RCC 7860 (cell line): ENCODE measurements around the gene SLIT3.

Experiments used
- DNase-seq: peaks from one replicate; pipeline ENCODE4 v3.0.0-alpha.2; 2015; ENCODE audit warnings: low spot score
- FAIRE-seq: peaks from 2 replicates; lab custom pipeline; 2012; peaks lifted over from hg19 to GRCh38; lab: Jason Lieb, UNC

The SLIT3 gene

GRCh38 chr5:168696611-168697010 lies 604.3 kb downstream of the SLIT3 start:
- FAIRE-seq (no peak), DNase-seq (no peak)

GRCh38 chr5:168695301-168695835 lies 605.6 kb downstream of the SLIT3 start:
- DNase-seq (no peak), FAIRE-seq (no peak)

- DNase-seq (no peak), FAIRE-seq (no peak)
Observed at GRCh38 chr5:168694289-168694688, 606.6 kb downstream of the SLIT3 start.

GRCh38 chr5:168693883-168694282 lies 607.1 kb downstream of the SLIT3 start:
- no peak for FAIRE-seq

GRCh38 chr5:168693297-168693696 lies 607.6 kb downstream of the SLIT3 start:
- no peak for DNase-seq
- FAIRE-seq: no peak

More at GRCh38 chr5:168693883-168694282, 607.1 kb downstream of the SLIT3 start:
- DNase-seq: no peak

GRCh38 chr5:168691891-168692290 lies 609.0 kb downstream of the SLIT3 start:
- FAIRE-seq: no peak

GRCh38 chr5:168689260-168689659 lies 611.7 kb downstream of the SLIT3 start:
- no peak for DNase-seq
- FAIRE-seq: no peak

More at GRCh38 chr5:168691891-168692290, 609.0 kb downstream of the SLIT3 start:
- no peak for DNase-seq

GRCh38 chr5:168686837-168687236 lies 614.1 kb downstream of the SLIT3 start:
- DNase-seq: no peak
- FAIRE-seq: no peak

GRCh38 chr5:168685566-168685965 lies 615.4 kb downstream of the SLIT3 start:
- DNase-seq: no peak
- no peak for FAIRE-seq

GRCh38 chr5:168683927-168684295 lies 617.0 kb downstream of the SLIT3 start:
- no peak for DNase-seq
- no peak for FAIRE-seq

GRCh38 chr5:168683247-168683926 lies 617.6 kb downstream of the SLIT3 start:
- FAIRE-seq: no peak
- DNase-seq: no peak

GRCh38 chr5:168681556-168682183 lies 619.3 kb downstream of the SLIT3 start:
- no peak for DNase-seq
- FAIRE-seq: no peak

- no peak for FAIRE-seq
- no peak for DNase-seq
Observed at GRCh38 chr5:168680395-168680794, 620.5 kb downstream of the SLIT3 start.

- DNase-seq (peak; percentile 46), FAIRE-seq (no peak)
Observed at GRCh38 chr5:168679515-168679920, 621.4 kb downstream of the SLIT3 start.

- no peak for DNase-seq
- no peak for FAIRE-seq
Observed at GRCh38 chr5:168676501-168676900, 624.4 kb downstream of the SLIT3 start.

GRCh38 chr5:168675883-168676408 lies 625.0 kb downstream of the SLIT3 start:
- FAIRE-seq: no peak
- DNase-seq: no peak

- no peak for FAIRE-seq
- DNase-seq: no peak
Observed at GRCh38 chr5:168674893-168675482, 626.0 kb downstream of the SLIT3 start.

- FAIRE-seq (no peak), DNase-seq (no peak)
Observed at GRCh38 chr5:168672888-168673287, 628.1 kb downstream of the SLIT3 start.

GRCh38 chr5:168672016-168672415 lies 628.9 kb downstream of the SLIT3 start:
- FAIRE-seq (no peak), DNase-seq (no peak)

- FAIRE-seq (no peak), DNase-seq (no peak)
Observed at GRCh38 chr5:168670881-168671575, 629.9 kb downstream of the SLIT3 start.
